Activated T-cell treated with anti-CD3 and anti-CD28 coated beads, Interleukin-2, amount 50 U/mL, for 72 hours (primary cell): ENCODE measurements around the gene ZNF598. TPM values are rescaled to one million over a fixed set of nuclear protein-coding genes. Genes with fewer than 3 reads are reported as not detected.

Experiments used
- total RNA-seq, 2 donors: library from RNA; stranded (reverse); gene quantifications; one replicate each; pipeline ENCODE4 v1.2.3, GENCODE V29; 2022

Gene ZNF598
- total RNA-seq, 2 donors from 2014 or later: 87.1 to 110 TPM

Other genes starting within 250 kb of the ZNF598 start
- 10 to 100 TPM; 55.0 to 56.1 TPM for gene NME3, start 238.3 kb downstream of the ZNF598 start, total RNA-seq
- 10 to 100 TPM; 14.4 to 18.6 TPM for gene EME2, start 237.0 kb downstream of the ZNF598 start, total RNA-seq
- 100 to 1,000 TPM in 1 of 2 donors, 10 to 100 TPM in 1; 86.0 to 123 TPM for gene MRPS34, start 236.7 kb downstream of the ZNF598 start, total RNA-seq
- gene SPSB3, start 227.2 kb downstream of the ZNF598 start, total RNA-seq: 10 to 100 TPM; 37.1 to 40.1 TPM
- gene NUBP2, start 226.9 kb downstream of the ZNF598 start, total RNA-seq: 10 to 100 TPM; 47.8 to 50.1 TPM
- gene IGFALS, start 216.1 kb downstream of the ZNF598 start, total RNA-seq: under 1 TPM; 0.14 to 0.37 TPM
- gene HAGH, start 183.0 kb downstream of the ZNF598 start, total RNA-seq: 10 to 100 TPM; 45.0 to 53.5 TPM
- gene FAHD1, start 182.6 kb downstream of the ZNF598 start, total RNA-seq: 10 to 100 TPM; 11.1 to 13.5 TPM
- under 1 TPM; 0.53 to 0.94 TPM for gene MEIOB, start 137.7 kb downstream of the ZNF598 start, total RNA-seq
- gene HS3ST6, start 91.4 kb downstream of the ZNF598 start, total RNA-seq: not detected
- 10 to 100 TPM; 17.9 to 18.8 TPM for gene MSRB1, start 66.6 kb downstream of the ZNF598 start, total RNA-seq
- under 1 TPM; 0.38 to 0.51 TPM for gene RPL3L, start 55.1 kb downstream of the ZNF598 start, total RNA-seq
- gene NDUFB10, start 50.3 kb downstream of the ZNF598 start, total RNA-seq: 10 to 100 TPM; 69.3 to 98.3 TPM
- gene RPS2, start 45.0 kb downstream of the ZNF598 start, total RNA-seq: 1,000 to 10,000 TPM; 5,556 to 5,984 TPM
- gene RNF151, start 43.0 kb downstream of the ZNF598 start, total RNA-seq: under 1 TPM in 1 of 2 donors, not detected in 1; 0.81 TPM
- gene TBL3, start 37.8 kb downstream of the ZNF598 start, total RNA-seq: 10 to 100 TPM; 22.6 to 24.4 TPM
- 1 to 10 TPM in 1 of 2 donors, not detected in 1; 1.8 TPM for gene NOXO1, start 28.4 kb downstream of the ZNF598 start, total RNA-seq
- 10 to 100 TPM; 41.4 to 49.3 TPM for gene GFER, start 25.6 kb downstream of the ZNF598 start, total RNA-seq
- 10 to 100 TPM; 38.6 to 50.9 TPM for gene SYNGR3, start 19.9 kb downstream of the ZNF598 start, total RNA-seq
- gene NPW, start 10.0 kb upstream of the ZNF598 start, total RNA-seq: 1 to 10 TPM; 1.5 to 1.9 TPM
- 1 to 10 TPM; 2.2 to 3.0 TPM for gene NHERF2, start 17.1 kb upstream of the ZNF598 start, total RNA-seq
- 10 to 100 TPM; 13.2 to 21.0 TPM for gene NTHL1, start 38.0 kb upstream of the ZNF598 start, total RNA-seq
- gene TSC2, start 38.2 kb upstream of the ZNF598 start, total RNA-seq: 10 to 100 TPM; 96.6 to 98.4 TPM
- 10 to 100 TPM; 90.2 to 95.7 TPM for gene PKD1, start 126.1 kb upstream of the ZNF598 start, total RNA-seq
- 1 to 10 TPM in 1 of 2 donors, under 1 TPM in 1; 0.82 to 2.0 TPM for gene RAB26, start 138.8 kb upstream of the ZNF598 start, total RNA-seq
- gene TRAF7, start 146.0 kb upstream of the ZNF598 start, total RNA-seq: 10 to 100 TPM; 66.4 to 72.9 TPM
- 1 to 10 TPM in 1 of 2 donors, under 1 TPM in 1; 0.89 to 2.1 TPM for gene CASKIN1, start 186.8 kb upstream of the ZNF598 start, total RNA-seq
- 10 to 100 TPM; 54.9 to 65.6 TPM for gene MLST8, start 195.6 kb upstream of the ZNF598 start, total RNA-seq
- 10 to 100 TPM; 12.8 to 14.4 TPM for gene BRICD5, start 201.0 kb upstream of the ZNF598 start, total RNA-seq
- gene PGP, start 205.0 kb upstream of the ZNF598 start, total RNA-seq: 10 to 100 TPM; 12.1 to 12.6 TPM
- 10 to 100 TPM; 22.1 to 24.3 TPM for gene E4F1, start 213.8 kb upstream of the ZNF598 start, total RNA-seq
- gene DNASE1L2, start 226.6 kb upstream of the ZNF598 start, total RNA-seq: 1 to 10 TPM; 1.1 TPM
- 100 to 1,000 TPM; 101 to 102 TPM for gene ECI1, start 241.8 kb upstream of the ZNF598 start, total RNA-seq